GM13977 (cell line): ENCODE data around the gene PCAT7.

ENCODE experiments used
- DNase-seq: peaks from one replicate; pipeline ENCODE4 v3.0.0; 2012; ENCODE audit warnings: low spot score
- CTCF ChIP-seq: IDR thresholded peaks from 2 replicates; pipeline ENCODE4 v1.5.1; 2012; ENCODE audit warnings: mild to moderate bottlenecking, control low read depth; ENCODE audit not compliant: insufficient read depth; ENCODE audit errors: extremely low read depth, missing control alignments
- in situ Hi-C: fragments of 300-500 bp; cut with MboI; formaldehyde crosslinking; loops from one replicate; pipeline ENCODE4 v1.12.0; 2022; ENCODE audit warnings: low sequenced_read_pairs, low pct_unique_long_range_greater_than_20kb, mixed read lengths, inconsistent platforms; ENCODE audit not compliant: unreplicated experiment

PCAT7 gene

GRCh38 chr9:94517254-94517653 lies 37.6 kb upstream of the PCAT7 start:
- in situ Hi-C loops = no loop called here
- no peak for TF ChIP-seq CTCF
- no peak for DNase-seq

GRCh38 chr9:94525396-94526035 lies 29.4 kb upstream of the PCAT7 start:
- no peak for DNase-seq
- in situ Hi-C loops = no loop called here
- TF ChIP-seq CTCF = no peak

- in situ Hi-C loops = no loop called here
Measured at GRCh38 chr9:94526271-94526670, 28.6 kb upstream of the PCAT7 start.

GRCh38 chr9:94526951-94527350 lies 27.9 kb upstream of the PCAT7 start:
- in situ Hi-C loops = no loop called here
- no peak for TF ChIP-seq CTCF
- DNase-seq = no peak

More at GRCh38 chr9:94526271-94526670, 28.6 kb upstream of the PCAT7 start:
- TF ChIP-seq CTCF = no peak
- no peak for DNase-seq

- TF ChIP-seq CTCF = no peak
Measured at GRCh38 chr9:94528886-94529285, 26.0 kb upstream of the PCAT7 start.

GRCh38 chr9:94533155-94533554 lies 21.7 kb upstream of the PCAT7 start:
- no peak for DNase-seq
- no peak for TF ChIP-seq CTCF
- in situ Hi-C loops = no loop called here

More at GRCh38 chr9:94528886-94529285, 26.0 kb upstream of the PCAT7 start:
- in situ Hi-C loops = no loop called here
- DNase-seq = no peak
